GM12878 (cell line): Measurements from ENCODE around the gene TNRC6B. TPM values are rescaled to one million over a fixed set of nuclear protein-coding genes. Genes with fewer than 3 reads are reported as not detected.
"Not testable (repeated sequence)": the region's sequence is repeated elsewhere in the genome, so short reads cannot be mapped to it uniquely, and the experiment has no call there.

Source experiments
- ATAC-seq: fragments of 200-7000 bp; cut with Tn5 transposase; 3 replicates; pipeline ENCODE4 v1.9.1; 2020; ENCODE audit warnings: mild to moderate bottlenecking, moderate library complexity
- BruUV-seq: library from RNA; stranded (reverse); fragments of 400-500 nt; replicated peaks from 2 replicates; lab custom pipeline; 2021; lab: Mats Ljungman, UMichigan
- CTCF ChIA-PET: fragments of 300-600 bp; sonication (Branson Sonifier 250); formaldehyde crosslinking; extraction: SDS; loops from one replicate; lab custom pipeline; 2021; ENCODE audit warnings: inconsistent platforms; lab: Yijun Ruan, JAX
- POLR2A ChIA-PET: fragments of 350-600 bp; formaldehyde crosslinking; extraction: SDS; loops from one replicate; lab custom pipeline; 2021; ENCODE audit warnings: inconsistent platforms; lab: Charles Lee
- RAD21 ChIA-PET: fragments of 300-600 bp; sonication (Branson Sonifier 250); formaldehyde crosslinking; loops from one replicate; lab custom pipeline; 2023; ENCODE audit warnings: antibody characterized with exemption; ENCODE audit not compliant: unreplicated experiment; lab: Charles Lee
- SMC1A ChIA-PET: fragments of 300-600 bp; sonication (Branson Sonifier 250); formaldehyde crosslinking; loops from one replicate; lab custom pipeline; 2023; ENCODE audit not compliant: unreplicated experiment, uncharacterized antibody; lab: Charles Lee
- DNase-seq: peaks from one replicate; pipeline ENCODE4 v3.0.0-alpha.2; 2011; ENCODE audit warnings: low read depth, low spot score
- FAIRE-seq: peaks from 3 replicates; lab custom pipeline; 2011; peaks lifted over from hg19 to GRCh38; lab: Jason Lieb, UNC
- H2AFZ ChIP-seq: 2 replicates; pipeline ENCODE4 v1.6.0; 2011; ENCODE audit warnings: low read depth, low read length, control low read depth; ENCODE audit not compliant: control insufficient read depth
- H3K27ac ChIP-seq: 2 replicates; pipeline ENCODE4 v1.5.1; 2011; ENCODE audit warnings: control low read depth; ENCODE audit not compliant: control insufficient read depth, insufficient read depth
- H3K27me3 ChIP-seq, 2 experiments: replicated peaks in 1 of 2; 2 replicates each; pipeline versions ENCODE4 v1.6.0 to v1.6.1; 2011; ENCODE audit warnings: low read length in 1 of 2; ENCODE audit not compliant: control insufficient read depth in 2 of 2, insufficient read depth in 2 of 2
- H3K36me3 ChIP-seq, 2 experiments: 2 replicates each; pipeline ENCODE4 v1.5.1; 2011; ENCODE audit warnings: low read length in 1 of 2; ENCODE audit not compliant: control insufficient read depth in 2 of 2, insufficient read depth in 2 of 2
- H3K4me1 ChIP-seq: 2 replicates; pipeline ENCODE4 v1.6.1; 2011; ENCODE audit warnings: mild to moderate bottlenecking, low read length, moderate library complexity, mixed read lengths; ENCODE audit not compliant: control insufficient read depth, insufficient read depth
- H3K4me2 ChIP-seq: 2 replicates; pipeline ENCODE4 v1.6.0; 2011; ENCODE audit warnings: control low read depth; ENCODE audit not compliant: control insufficient read depth, insufficient read depth
- H3K4me3 ChIP-seq: fragments of 200-600 bp; sonication (generic); 2 replicates; pipeline ENCODE4 v1.5.1; 2016
- H3K79me2 ChIP-seq: 2 replicates; pipeline ENCODE4 v1.6.0; 2011; ENCODE audit warnings: low read length; ENCODE audit not compliant: control insufficient read depth, insufficient read depth
- H3K9ac ChIP-seq: 2 replicates; pipeline ENCODE4 v1.8.0; 2011; ENCODE audit warnings: low read length, control low read depth, mixed read lengths; ENCODE audit not compliant: control insufficient read depth, insufficient read depth
- H3K9me3 ChIP-seq: replicated peaks from 3 replicates; pipeline ENCODE4 v1.5.1; 2011; ENCODE audit warnings: mild to moderate bottlenecking, low read length; ENCODE audit not compliant: control insufficient read depth, insufficient read depth
- H4K20me1 ChIP-seq: 2 replicates; pipeline ENCODE4 v1.6.0; 2011; ENCODE audit not compliant: control insufficient read depth, insufficient read depth
- ATF7 ChIP-seq: fragments of 450-650 bp; IDR thresholded peaks from 2 replicates; pipeline ENCODE4 v1.6.1; 2016; ENCODE audit warnings: low read depth, mild to moderate bottlenecking
- DPF2 ChIP-seq: fragments of 450-650 bp; IDR thresholded peaks from 2 replicates; pipeline ENCODE4 v1.6.1; 2017; ENCODE audit warnings: mild to moderate bottlenecking
- GABPA ChIP-seq: IDR thresholded peaks from 2 replicates; pipeline ENCODE4 v1.6.1; 2014; ENCODE audit warnings: antibody characterized with exemption, low read depth, mild to moderate bottlenecking, inconsistent platforms
- HDAC2 ChIP-seq: fragments of 200-600 bp; sonication (generic); IDR thresholded peaks from 2 replicates; pipeline ENCODE4 v1.6.1; 2017
- WGBS: methylation state at CpG from one replicate; pipeline ENCODE4 v1.1.6; 2016; ENCODE audit warnings: low lambda C conversion rate; ENCODE audit not compliant: insufficient replicate concordance, insufficient coverage; ENCODE audit errors: missing lambda C conversion rate; 5-methylcytosine and 5-hydroxymethylcytosine counted together
- in situ Hi-C: fragments of 300-500 bp; cut with MboI; formaldehyde crosslinking; loops from 9 replicates; pipeline ENCODE4 v1.14.3; 2018; ENCODE audit warnings: mixed read lengths
- intact Hi-C: fragments of 100-400 bp; cut with micrococcal nuclease; formaldehyde crosslinking; loops from one replicate; pipeline ENCODE4 v1.14.2; 2022; ENCODE audit not compliant: unreplicated experiment
- polyA plus RNA-seq, 11 experiments: library from polyadenylated mRNA; depleted of rRNA in 4 of 11; unstranded in 6 of 11; stranded (reverse) in 5 of 11; fragments of >200 nt; fragmentation: Nextera tagmentation in 4 of 11; fragmentation: Illumina TruSeq in 1 of 11; extraction: Ambion mirVana in 4 of 11; extraction: Trizol in 1 of 11; gene quantifications; 1 replicate in 1 of 11; 2 replicates in 10 of 11; pipeline versions ENCODE4 v1.2.1 to v1.2.3, GENCODE V29; 2011 to 2016; ENCODE audit warnings: inconsistent platforms in 2 of 11, missing spikeins in 2 of 11, low read depth in 1 of 11
- total RNA-seq, 4 experiments: library from RNA; depleted of rRNA in 3 of 4; stranded (reverse); fragments of >200 nt in 3 of 4; fragmentation: Illumina TruSeq in 1 of 4; extraction: Trizol in 1 of 4; gene quantifications; 2 replicates each; pipeline versions ENCODE4 v1.2.1 to v1.2.3, GENCODE V29; 2013 to 2021
- TF ChIP-seq, protein P1 (sequence below): IDR thresholded peaks from 2 replicates; pipeline ENCODE4 v1.6.1; 2011; ENCODE audit warnings: borderline replicate concordance, low read depth, mild to moderate bottlenecking, moderate library complexity, mixed read lengths, low read length; ENCODE audit not compliant: insufficient read depth; ENCODE audit errors: extremely low read length
- TF ChIP-seq, protein P2 (sequence below): fragments of 450-650 bp; IDR thresholded peaks from 2 replicates; pipeline ENCODE4 v1.6.1; 2017; ENCODE audit warnings: antibody characterized with exemption, mild to moderate bottlenecking, moderate library complexity

Gene TNRC6B
- total and polyA plus RNA-seq, 10 of the 15 experiments (the other 5 are each of a cell fraction or from before 2014, with no cell fraction given) = 3.6 to 32.8 (median 16.4) TPM

DNA sequence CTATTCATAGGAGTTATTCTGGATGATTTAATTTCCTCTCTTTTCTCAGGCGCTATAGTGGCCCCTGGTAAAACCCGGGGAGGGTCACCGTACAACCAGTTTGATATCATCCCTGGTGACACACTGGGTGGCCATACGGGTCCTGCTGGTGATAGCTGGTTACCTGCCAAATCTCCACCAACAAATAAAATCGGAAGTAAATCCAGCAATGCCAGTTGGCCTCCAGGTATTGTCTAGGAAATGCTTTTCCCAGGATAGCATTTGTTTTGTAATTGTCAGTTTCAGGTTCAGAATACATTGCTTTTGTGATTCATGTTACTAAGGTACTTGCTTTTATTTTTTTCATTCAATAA, 133.0 kb downstream of the TNRC6B start (continued):
- TF ChIP-seq DPF2 = no peak
- TF ChIP-seq, protein P1, sequence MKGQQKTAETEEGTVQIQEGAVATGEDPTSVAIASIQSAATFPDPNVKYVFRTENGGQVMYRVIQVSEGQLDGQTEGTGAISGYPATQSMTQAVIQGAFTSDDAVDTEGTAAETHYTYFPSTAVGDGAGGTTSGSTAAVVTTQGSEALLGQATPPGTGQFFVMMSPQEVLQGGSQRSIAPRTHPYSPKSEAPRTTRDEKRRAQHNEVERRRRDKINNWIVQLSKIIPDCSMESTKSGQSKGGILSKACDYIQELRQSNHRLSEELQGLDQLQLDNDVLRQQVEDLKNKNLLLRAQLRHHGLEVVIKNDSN = no peak
- TF ChIP-seq ATF7 = no peak
- TF ChIP-seq, protein P2, sequence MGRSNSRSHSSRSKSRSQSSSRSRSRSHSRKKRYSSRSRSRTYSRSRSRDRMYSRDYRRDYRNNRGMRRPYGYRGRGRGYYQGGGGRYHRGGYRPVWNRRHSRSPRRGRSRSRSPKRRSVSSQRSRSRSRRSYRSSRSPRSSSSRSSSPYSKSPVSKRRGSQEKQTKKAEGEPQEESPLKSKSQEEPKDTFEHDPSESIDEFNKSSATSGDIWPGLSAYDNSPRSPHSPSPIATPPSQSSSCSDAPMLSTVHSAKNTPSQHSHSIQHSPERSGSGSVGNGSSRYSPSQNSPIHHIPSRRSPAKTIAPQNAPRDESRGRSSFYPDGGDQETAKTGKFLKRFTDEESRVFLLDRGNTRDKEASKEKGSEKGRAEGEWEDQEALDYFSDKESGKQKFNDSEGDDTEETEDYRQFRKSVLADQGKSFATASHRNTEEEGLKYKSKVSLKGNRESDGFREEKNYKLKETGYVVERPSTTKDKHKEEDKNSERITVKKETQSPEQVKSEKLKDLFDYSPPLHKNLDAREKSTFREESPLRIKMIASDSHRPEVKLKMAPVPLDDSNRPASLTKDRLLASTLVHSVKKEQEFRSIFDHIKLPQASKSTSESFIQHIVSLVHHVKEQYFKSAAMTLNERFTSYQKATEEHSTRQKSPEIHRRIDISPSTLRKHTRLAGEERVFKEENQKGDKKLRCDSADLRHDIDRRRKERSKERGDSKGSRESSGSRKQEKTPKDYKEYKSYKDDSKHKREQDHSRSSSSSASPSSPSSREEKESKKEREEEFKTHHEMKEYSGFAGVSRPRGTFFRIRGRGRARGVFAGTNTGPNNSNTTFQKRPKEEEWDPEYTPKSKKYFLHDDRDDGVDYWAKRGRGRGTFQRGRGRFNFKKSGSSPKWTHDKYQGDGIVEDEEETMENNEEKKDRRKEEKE = no peak
- no peak for TF ChIP-seq HDAC2
- TF ChIP-seq GABPA = no peak

DNA sequence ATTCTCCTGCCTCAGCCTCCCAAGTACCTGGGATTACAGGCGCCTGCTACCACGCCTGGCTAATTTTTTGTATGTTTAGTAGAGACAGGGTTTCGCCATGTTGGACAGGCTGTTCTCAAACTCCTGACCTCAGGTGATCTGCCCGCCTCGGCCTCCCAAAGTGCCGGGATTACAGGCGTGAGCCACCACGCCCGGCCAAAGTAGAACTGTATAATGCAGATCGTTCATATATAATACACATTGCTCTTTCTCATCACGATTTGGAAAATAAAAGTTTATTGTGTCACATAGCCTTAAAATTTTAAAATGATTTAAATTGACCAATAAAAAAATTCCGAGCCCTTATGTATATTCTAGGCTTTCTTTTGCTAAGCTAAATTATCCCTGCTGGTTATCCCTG, 133.9 kb downstream of the TNRC6B start:
- H4K20me1 ChIP-seq, POLR2A ChIA-PET, H3K4me2 ChIP-seq, FAIRE-seq, DNase-seq, ATAC-seq, in situ Hi-C loops, H3K27me3 ChIP-seq, intact Hi-C loops, H2AFZ ChIP-seq, H3K9ac ChIP-seq, H3K4me3 ChIP-seq, H3K9me3 ChIP-seq, H3K79me2 ChIP-seq, BruUV-seq, H3K27ac ChIP-seq, H3K4me1 ChIP-seq, RAD21 ChIA-PET, SMC1A ChIA-PET: not testable (repeated sequence)
- CTCF ChIA-PET = interaction anchor here (1.2 kb wide), 1 partner anchor 36 kb away, joined by 3 read pairs; no protein-coding TSS in a partner anchor
- 96% methylated on average over 11 of the region's 12 CpGs for WGBS
- peaks cover 16 to 38% of the 10 kb centered on the region in 2 experiments for H3K36me3 ChIP-seq
